ENCODE results near the gene SETBP1.

Gene SETBP1

GRCh38 chr18:44759925-44760342 is 79.2 kb downstream of the SETBP1 start:
- no peak for TF ChIP-seq CTCF (IDR thresholded peaks at IDR 0.05; ENCODE audit: extremely low read depth, missing control alignments)
- no peak for DNase-seq (ENCODE audit: low spot score)

- DNase-seq (ENCODE audit: low spot score) = no peak
- no peak for TF ChIP-seq CTCF (IDR thresholded peaks at IDR 0.05; ENCODE audit: extremely low read depth, missing control alignments)
These were observed 81.1 kb downstream of the SETBP1 start for GRCh38 chr18:44761812-44762211.

- no peak for TF ChIP-seq CTCF (IDR thresholded peaks at IDR 0.05; ENCODE audit: extremely low read depth, missing control alignments)
- no peak for DNase-seq (ENCODE audit: low spot score)
These were observed 82.6 kb downstream of the SETBP1 start for GRCh38 chr18:44763327-44763726.

- TF ChIP-seq CTCF (IDR thresholded peaks at IDR 0.05; ENCODE audit: extremely low read depth, missing control alignments) = no peak
- no peak for DNase-seq (ENCODE audit: low spot score)
These were observed 84.2 kb downstream of the SETBP1 start for GRCh38 chr18:44764863-44765262.

- DNase-seq (ENCODE audit: low spot score) = no peak
- TF ChIP-seq CTCF (IDR thresholded peaks at IDR 0.05; ENCODE audit: extremely low read depth, missing control alignments) = no peak
These were observed 84.8 kb downstream of the SETBP1 start for GRCh38 chr18:44765456-44765855.

GRCh38 chr18:44766450-44766849 is 85.8 kb downstream of the SETBP1 start:
- TF ChIP-seq CTCF (IDR thresholded peaks at IDR 0.05; ENCODE audit: extremely low read depth, missing control alignments) = no peak

GRCh38 chr18:44767807-44768206 is 87.1 kb downstream of the SETBP1 start:
- DNase-seq (ENCODE audit: low spot score) = no peak
- no peak for TF ChIP-seq CTCF (IDR thresholded peaks at IDR 0.05; ENCODE audit: extremely low read depth, missing control alignments)

More at GRCh38 chr18:44766450-44766849, 85.8 kb downstream of the SETBP1 start:
- no peak for DNase-seq (ENCODE audit: low spot score)

All from GM20000 (cell line).